ENCODE data around the gene SCMH1. TPM values are rescaled to one million over a fixed set of nuclear protein-coding genes. Genes with fewer than 3 reads are reported as not detected.

Gene SCMH1
- total RNA-seq, 1 experiment from 2014 or later = 19.4 TPM

DNA sequence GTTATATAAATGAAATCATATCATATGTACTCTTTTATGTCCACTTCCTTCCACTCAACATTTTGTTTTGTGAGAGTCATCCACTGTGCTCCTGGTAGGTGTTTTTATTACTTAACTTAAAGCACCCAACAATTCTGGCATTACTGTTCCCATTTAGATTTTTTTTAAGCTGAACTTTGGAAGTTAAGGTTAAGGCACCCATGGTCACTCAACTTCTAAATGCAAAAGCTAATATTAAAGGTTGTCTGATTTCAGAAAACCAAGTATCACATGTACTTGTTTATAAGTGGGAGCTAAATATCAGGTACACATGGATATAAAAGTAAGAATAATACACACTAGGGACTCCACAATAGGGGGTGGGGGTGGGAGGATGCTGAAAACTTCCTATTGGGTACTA lies 42.7 kb downstream of the SCMH1 start (continued):
- no peak for TF ChIP-seq ZNF281 (CRISPR knock-in tag; IDR thresholded peaks at IDR 0.05)
- no peak for TF ChIP-seq ETV6 (CRISPR knock-in tag; IDR thresholded peaks at IDR 0.05)
- TF ChIP-seq TEAD1 (CRISPR knock-in tag; IDR thresholded peaks at IDR 0.05) = no peak
- TF ChIP-seq TEAD4 (CRISPR knock-in tag; IDR thresholded peaks at IDR 0.05) = no peak
- TF ChIP-seq JUN (CRISPR knock-in tag; IDR thresholded peaks at IDR 0.05) = no peak

GRCh38 chr1:41192456-41193178 lies 49.5 kb downstream of the SCMH1 start:
- CTCF ChIA-PET = no interaction called here
- DNase-seq (ENCODE audit: low spot score) = no peak
- POLR2A ChIA-PET = no interaction called here
- TF ChIP-seq ZNF263 (CRISPR knock-in tag; IDR thresholded peaks at IDR 0.05; ENCODE audit: low read depth) = no peak
- no peak for TF ChIP-seq EMX1 (CRISPR knock-in tag; IDR thresholded peaks at IDR 0.05)
- TF ChIP-seq ETV6 (CRISPR knock-in tag; IDR thresholded peaks at IDR 0.05) = no peak
- TF ChIP-seq, protein P1, sequence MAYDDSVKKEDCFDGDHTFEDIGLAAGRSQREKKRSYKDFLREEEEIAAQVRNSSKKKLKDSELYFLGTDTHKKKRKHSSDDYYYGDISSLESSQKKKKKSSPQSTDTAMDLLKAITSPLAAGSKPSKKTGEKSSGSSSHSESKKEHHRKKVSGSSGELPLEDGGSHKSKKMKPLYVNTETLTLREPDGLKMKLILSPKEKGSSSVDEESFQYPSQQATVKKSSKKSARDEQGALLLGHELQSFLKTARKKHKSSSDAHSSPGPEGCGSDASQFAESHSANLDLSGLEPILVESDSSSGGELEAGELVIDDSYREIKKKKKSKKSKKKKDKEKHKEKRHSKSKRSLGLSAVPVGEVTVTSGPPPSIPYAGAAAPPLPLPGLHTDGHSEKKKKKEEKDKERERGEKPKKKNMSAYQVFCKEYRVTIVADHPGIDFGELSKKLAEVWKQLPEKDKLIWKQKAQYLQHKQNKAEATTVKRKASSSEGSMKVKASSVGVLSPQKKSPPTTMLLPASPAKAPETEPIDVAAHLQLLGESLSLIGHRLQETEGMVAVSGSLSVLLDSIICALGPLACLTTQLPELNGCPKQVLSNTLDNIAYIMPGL (CRISPR knock-in tag; IDR thresholded peaks at IDR 0.05) = no peak
- no peak for TF ChIP-seq CTCF (IDR thresholded peaks at IDR 0.05)
- TF ChIP-seq, protein P2, sequence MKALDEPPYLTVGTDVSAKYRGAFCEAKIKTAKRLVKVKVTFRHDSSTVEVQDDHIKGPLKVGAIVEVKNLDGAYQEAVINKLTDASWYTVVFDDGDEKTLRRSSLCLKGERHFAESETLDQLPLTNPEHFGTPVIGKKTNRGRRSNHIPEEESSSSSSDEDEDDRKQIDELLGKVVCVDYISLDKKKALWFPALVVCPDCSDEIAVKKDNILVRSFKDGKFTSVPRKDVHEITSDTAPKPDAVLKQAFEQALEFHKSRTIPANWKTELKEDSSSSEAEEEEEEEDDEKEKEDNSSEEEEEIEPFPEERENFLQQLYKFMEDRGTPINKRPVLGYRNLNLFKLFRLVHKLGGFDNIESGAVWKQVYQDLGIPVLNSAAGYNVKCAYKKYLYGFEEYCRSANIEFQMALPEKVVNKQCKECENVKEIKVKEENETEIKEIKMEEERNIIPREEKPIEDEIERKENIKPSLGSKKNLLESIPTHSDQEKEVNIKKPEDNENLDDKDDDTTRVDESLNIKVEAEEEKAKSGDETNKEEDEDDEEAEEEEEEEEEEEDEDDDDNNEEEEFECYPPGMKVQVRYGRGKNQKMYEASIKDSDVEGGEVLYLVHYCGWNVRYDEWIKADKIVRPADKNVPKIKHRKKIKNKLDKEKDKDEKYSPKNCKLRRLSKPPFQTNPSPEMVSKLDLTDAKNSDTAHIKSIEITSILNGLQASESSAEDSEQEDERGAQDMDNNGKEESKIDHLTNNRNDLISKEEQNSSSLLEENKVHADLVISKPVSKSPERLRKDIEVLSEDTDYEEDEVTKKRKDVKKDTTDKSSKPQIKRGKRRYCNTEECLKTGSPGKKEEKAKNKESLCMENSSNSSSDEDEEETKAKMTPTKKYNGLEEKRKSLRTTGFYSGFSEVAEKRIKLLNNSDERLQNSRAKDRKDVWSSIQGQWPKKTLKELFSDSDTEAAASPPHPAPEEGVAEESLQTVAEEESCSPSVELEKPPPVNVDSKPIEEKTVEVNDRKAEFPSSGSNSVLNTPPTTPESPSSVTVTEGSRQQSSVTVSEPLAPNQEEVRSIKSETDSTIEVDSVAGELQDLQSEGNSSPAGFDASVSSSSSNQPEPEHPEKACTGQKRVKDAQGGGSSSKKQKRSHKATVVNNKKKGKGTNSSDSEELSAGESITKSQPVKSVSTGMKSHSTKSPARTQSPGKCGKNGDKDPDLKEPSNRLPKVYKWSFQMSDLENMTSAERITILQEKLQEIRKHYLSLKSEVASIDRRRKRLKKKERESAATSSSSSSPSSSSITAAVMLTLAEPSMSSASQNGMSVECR (CRISPR knock-in tag; IDR thresholded peaks at IDR 0.05; ENCODE audit: borderline replicate concordance) = no peak
- TF ChIP-seq ZNF396 (CRISPR knock-in tag; IDR thresholded peaks at IDR 0.05; ENCODE audit: borderline replicate concordance) = no peak
- no peak for TF ChIP-seq OVOL2 (CRISPR knock-in tag; IDR thresholded peaks at IDR 0.05; ENCODE audit: borderline replicate concordance)
- TF ChIP-seq E2F5 (CRISPR knock-in tag; IDR thresholded peaks at IDR 0.05) = no peak
- no peak overlapping the region for H3K27ac Mint-ChIP-seq
- no peak for ATAC-seq
- no peaks in the 10 kb centered on the region for H3K9me3 Mint-ChIP-seq
- no peaks in the 10 kb centered on the region for H3K36me3 Mint-ChIP-seq
- no peak overlapping the region for H3K4me3 Mint-ChIP-seq
- H3K4me1 Mint-ChIP-seq = peaks cover 9% of the 10 kb centered on the region; the same call in 1 of the 2 replicates
- H3K27me3 Mint-ChIP-seq (ENCODE audit: low read depth) = no peaks in the 10 kb centered on the region
